Small intestine (tissue), 7 donors: ENCODE measurements around the gene GSN. TPM values are rescaled to one million over a fixed set of nuclear protein-coding genes. Genes with fewer than 3 reads are reported as not detected.

Experiments used
- DNase-seq, 2 donors: peaks; one replicate each; pipeline versions ENCODE4 v3.0.0 to v3.0.0-alpha.2; 2013
- FAIRE-seq: peaks from 2 replicates; lab custom pipeline; 2012; peaks lifted over from hg19 to GRCh38; lab: Jason Lieb, UNC
- H3K27ac ChIP-seq, 3 donors: one replicate each; pipeline ENCODE4 v1.5.1; 2013; ENCODE audit warnings: low read length in 2 of 3, mild to moderate bottlenecking in 2 of 3, control low read depth in 1 of 3, inconsistent platforms in 1 of 3, low read depth in 1 of 3, moderate library complexity in 1 of 3
- H3K27me3 ChIP-seq, 3 donors: one replicate each; pipeline ENCODE4 v1.6.1; 2013; ENCODE audit warnings: low read length in 3 of 3, inconsistent platforms in 1 of 3; ENCODE audit not compliant: control insufficient read depth in 3 of 3, insufficient read depth in 3 of 3
- H3K36me3 ChIP-seq, 3 donors: one replicate each; pipeline ENCODE4 v1.6.1; 2013; ENCODE audit warnings: low read length in 3 of 3, inconsistent platforms in 1 of 3, low read depth in 1 of 3, mild to moderate bottlenecking in 1 of 3, moderate library complexity in 1 of 3; ENCODE audit not compliant: control insufficient read depth in 3 of 3, insufficient read depth in 2 of 3
- H3K4me1 ChIP-seq, 3 donors: one replicate each; pipeline ENCODE4 v1.6.1; 2013; ENCODE audit warnings: low read length in 2 of 3, inconsistent platforms in 1 of 3, low read depth in 1 of 3, mild to moderate bottlenecking in 1 of 3, moderate library complexity in 1 of 3; ENCODE audit not compliant: control insufficient read depth in 3 of 3, insufficient read depth in 2 of 3
- H3K4me3 ChIP-seq, 3 donors: one replicate each; pipeline ENCODE4 v1.5.1; 2013; ENCODE audit warnings: low read length in 3 of 3, control low read depth in 1 of 3, inconsistent platforms in 1 of 3, low read depth in 1 of 3, mild to moderate bottlenecking in 1 of 3, moderate library complexity in 1 of 3
- H3K9me3 ChIP-seq, 2 donors: one replicate each; pipeline ENCODE4 v1.6.1; 2013; ENCODE audit warnings: low read depth in 1 of 2, low read length in 1 of 2; ENCODE audit not compliant: control insufficient read depth in 2 of 2, insufficient read depth in 1 of 2
- WGBS, 3 donors: extraction: QIAGEN DNeasy Blood & Tissue Kit; methylation state at CpG; one replicate each; pipeline ENCODE4 v1.1.7; 2013; 5-methylcytosine and 5-hydroxymethylcytosine counted together
- polyA plus RNA-seq, 4 donors: library from polyadenylated mRNA; stranded (reverse) in 3 of 4; unstranded in 1 of 4; fragments of 200-250 nt in 3 of 4; fragments of 120-200 nt in 1 of 4; gene quantifications; one replicate each; pipeline versions ENCODE4 v1.2.1 to v1.2.3, GENCODE V29; 2013
- donor health status: healthy with polysubstance abuse.
- donor health status: control.
- donor health status: control.
- donor health status: Bipolar disorder and iron deficiency.
- donor health status: healthy.

Gene GSN
- polyA plus RNA-seq, 4 donors: 154 to 380 (median 201) TPM

DNA sequence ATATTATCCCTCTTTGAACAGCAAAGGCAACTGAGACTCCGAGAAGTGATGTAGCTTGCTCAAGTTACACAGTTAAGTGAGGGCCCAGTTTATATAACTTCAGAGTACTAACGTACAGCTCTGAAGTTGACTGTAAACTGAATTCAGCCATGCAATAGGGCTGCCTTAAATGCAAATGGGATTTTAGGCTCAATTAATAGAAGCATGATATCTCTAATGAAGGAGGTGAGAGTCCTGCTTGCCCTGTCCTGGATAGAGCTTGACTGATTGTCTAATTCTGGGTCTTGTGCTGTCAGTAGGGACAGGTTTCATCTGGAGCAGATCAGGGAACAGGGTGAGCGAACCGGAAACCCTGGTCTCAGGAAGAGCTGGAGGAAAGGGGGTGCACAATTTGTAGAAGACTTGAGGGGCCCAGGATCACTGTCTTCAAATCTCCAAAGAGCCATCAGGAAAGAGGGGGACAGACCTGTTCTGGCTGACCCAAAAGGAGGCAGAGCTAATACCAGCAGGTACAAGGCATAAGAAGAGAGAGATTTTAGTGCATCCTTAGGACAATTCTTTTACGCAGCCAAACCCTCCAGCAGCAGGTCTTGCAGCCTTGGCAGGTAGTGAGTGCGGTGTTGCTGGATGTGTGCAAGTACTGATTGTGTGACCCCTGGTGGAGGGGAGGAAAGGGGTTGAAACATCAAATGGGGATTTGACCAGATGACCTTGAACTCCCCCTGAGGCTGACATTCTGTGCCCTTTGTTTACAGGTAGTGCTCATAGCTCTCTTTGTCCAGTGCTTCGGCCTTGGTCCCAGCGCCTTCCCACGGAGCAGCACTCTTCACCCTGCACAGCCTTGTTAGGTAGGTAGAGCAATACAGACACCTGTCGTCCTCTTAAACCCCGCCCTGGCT is 13.0 kb downstream of the GSN start:
- H3K4me3 ChIP-seq: no peak overlapping the region
- peaks cover 12 to 52% (median 29%) of the 10 kb centered on the region in 3 donors for H3K4me1 ChIP-seq
- H3K27me3 ChIP-seq: no peaks in the 10 kb centered on the region
- FAIRE-seq: no peak
- H3K36me3 ChIP-seq: peaks cover 0 to 18% (median 0%) of the 10 kb centered on the region in 3 donors
- DNase-seq: no peak
- H3K27ac ChIP-seq: peak overlapping the region; percentile 87 to 93 (median 92)
- WGBS, 3 donors: 49 to 69% (median 61%) methylated on average over 11 of the region's 11 CpGs
- no peaks in the 10 kb centered on the region for H3K9me3 ChIP-seq

DNA sequence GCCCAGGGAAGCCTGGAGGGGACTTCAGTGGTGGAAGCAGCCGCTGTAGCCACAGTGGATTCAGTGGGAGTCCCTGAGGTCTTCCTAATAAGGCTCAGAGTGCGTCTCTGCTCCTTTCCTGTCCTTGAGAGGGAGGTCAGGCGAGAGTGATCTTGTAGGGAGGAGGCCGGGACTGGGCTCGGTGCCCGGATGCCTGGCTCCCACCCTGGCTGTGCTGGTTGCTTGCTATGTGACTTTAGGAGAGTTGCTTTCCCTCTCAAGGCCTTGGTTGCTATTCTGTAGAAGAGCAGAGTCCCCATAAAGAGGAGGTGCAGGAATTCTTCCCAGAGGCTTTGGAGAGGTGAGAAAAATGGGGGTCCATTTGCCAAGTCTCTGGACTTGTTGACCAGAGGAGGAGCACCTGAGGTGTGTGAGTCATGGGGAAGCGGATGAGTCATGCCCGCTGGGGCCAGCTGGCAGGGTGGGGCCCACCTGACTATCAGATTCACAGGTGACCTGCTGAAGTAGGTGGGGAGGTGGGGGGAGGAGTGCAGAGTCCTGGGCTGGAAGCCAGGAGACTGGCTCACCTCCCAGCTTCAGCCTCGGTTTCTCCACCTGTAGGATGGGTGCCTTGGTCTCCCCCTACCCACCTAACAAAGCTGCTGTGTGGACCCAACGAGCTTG is 13.8 kb downstream of the GSN start:
- DNase-seq: peak; percentile 96 to 98
- FAIRE-seq: no peak
- H3K27me3 ChIP-seq: no peaks in the 10 kb centered on the region
- peaks cover 0 to 18% (median 0%) of the 10 kb centered on the region in 3 donors for H3K36me3 ChIP-seq
- no peaks in the 10 kb centered on the region for H3K9me3 ChIP-seq
- 3 to 33% (median 17%) methylated on average over 10 of the region's 10 CpGs for WGBS, 3 donors
- H3K4me1 ChIP-seq: peaks cover 12 to 60% (median 36%) of the 10 kb centered on the region in 3 donors
- peak overlapping the region; percentile 87 to 93 (median 92) for H3K27ac ChIP-seq
- H3K4me3 ChIP-seq: peak overlapping the region in 1 of 3 donors; percentile 32

DNA sequence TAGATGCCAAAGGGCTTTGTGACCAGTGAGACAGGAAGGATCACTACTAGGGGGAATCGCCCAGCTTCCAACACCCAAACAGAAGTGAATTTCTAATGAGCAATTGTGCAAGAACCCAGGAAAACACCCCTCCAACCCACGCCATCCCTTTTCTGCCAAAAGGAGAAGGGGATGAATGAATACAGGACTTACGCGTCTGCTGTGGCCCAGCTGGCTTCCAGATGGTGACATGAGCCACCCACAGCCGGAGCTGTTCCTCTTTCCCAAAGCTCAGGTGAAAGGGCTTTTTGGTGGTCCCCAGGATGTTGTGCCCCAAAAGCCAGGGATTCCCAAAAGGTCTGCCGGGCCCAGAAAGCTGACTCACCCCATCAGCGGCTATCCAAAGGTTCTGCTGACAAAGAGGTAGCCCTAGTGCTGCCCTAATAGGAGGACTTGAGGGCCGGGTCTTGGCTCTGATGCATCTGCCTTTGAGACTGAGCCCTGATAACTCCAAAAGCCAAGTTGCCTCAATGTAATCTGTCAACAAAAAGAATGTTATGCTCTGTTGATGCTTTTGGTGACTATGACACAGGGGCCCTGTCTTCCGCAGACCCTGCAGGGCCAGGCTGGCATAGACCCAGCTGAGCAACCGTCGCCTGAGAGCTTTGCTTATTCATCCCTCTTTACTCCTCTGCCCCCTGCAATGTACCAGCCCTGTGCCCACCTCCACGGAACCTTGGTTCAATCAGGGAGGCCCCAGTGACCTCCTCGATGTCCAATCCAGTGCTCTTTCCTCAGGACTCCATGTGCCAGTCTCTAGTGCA is 14.5 kb downstream of the GSN start:
- Histone ChIP-seq H3K9me3 (no peaks in the 10 kb centered on the region), H3K27me3 (no peaks in the 10 kb centered on the region), H3K27ac (peak overlapping the region; percentile 69 to 93 (median 92)), H3K4me1 (peaks cover 12 to 67% (median 37%) of the 10 kb centered on the region in 3 donors), H3K36me3 (peaks cover 0 to 18% (median 0%) of the 10 kb centered on the region in 3 donors), H3K4me3 (peak overlapping the region in 1 of 3 donors; percentile 32)
- no peak for DNase-seq
- no peak for FAIRE-seq
- WGBS, 3 donors: 45 to 59% (median 52%) methylated on average over 13 of the region's 13 CpGs

DNA sequence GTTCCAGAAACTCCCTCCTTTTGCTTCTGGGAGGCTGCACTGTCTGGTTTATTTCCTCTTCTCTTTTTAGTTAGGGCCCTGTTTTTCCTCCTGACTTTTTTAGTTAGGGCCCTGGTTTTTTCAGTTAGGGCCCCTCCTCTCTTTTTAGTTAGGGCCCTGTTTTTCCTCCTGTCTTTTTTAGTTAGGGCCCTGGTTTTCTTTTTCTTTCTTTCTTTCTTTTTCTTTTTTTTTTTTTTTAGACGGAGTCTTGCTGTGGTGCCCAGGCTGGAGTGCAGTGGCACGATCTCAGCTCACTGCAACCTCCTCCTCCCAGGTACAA is 15.1 kb downstream of the GSN start:
- Histone ChIP-seq H3K4me1 (peaks cover 12 to 70% (median 38%) of the 10 kb centered on the region in 3 donors), H3K27ac (peak overlapping the region in 2 of 3 donors; percentile 92 to 93), H3K4me3 (no peak overlapping the region), H3K36me3 (peaks cover 0 to 19% (median 0%) of the 10 kb centered on the region in 3 donors), H3K27me3 (no peaks in the 10 kb centered on the region), H3K9me3 (no peaks in the 10 kb centered on the region)
- 76 to 80% (median 78%) methylated on average over 2 of the region's 2 CpGs for WGBS, 3 donors
- DNase-seq (no peak), FAIRE-seq (no peak)

DNA sequence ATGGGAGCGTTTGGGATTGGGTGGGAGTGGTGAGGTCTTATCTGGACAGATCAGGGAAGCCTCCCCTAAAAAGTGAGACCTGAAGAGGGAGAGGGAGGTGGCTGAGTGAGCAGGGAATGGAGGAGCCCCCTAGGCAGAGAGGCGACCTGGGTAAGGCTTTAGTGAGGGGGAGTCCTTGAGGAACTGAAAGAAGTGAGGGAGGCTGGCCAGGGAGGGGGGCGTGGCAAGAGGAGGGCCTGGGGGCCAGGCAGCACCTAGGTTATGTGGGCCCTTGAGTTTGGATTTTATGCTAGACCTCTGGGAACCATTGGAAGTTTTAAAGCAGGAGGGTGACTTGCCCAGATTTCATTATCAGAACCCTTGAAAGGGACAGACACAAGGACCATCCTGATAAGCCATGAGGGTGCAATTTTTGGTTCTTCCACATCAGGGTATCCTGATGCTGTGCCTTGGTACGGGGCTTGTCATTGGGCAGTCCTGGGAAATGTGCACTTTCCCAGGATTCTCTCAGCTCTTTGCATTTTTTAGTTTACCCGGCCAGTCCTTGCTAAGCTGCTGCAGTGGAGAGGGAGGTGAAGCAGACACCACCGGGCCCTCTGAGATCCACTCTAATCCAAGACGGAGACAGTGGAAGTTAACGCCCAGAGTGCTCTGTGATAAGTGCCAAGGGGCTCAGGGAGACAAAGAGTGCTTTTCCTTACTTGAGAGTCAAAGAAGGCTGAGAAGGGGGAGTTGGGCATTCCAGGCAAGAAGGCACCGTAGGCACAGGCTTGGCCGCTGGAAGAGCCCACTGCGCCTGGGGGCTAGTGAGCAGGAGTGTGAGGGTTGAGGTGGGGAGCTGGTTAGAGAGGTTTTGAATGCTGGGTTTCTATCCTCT is 16.1 kb downstream of the GSN start:
- Histone ChIP-seq H3K27ac (peak overlapping the region in 1 of 3 donors; percentile 99), H3K27me3 (no peaks in the 10 kb centered on the region), H3K9me3 (no peaks in the 10 kb centered on the region), H3K4me1 (peaks cover 12 to 70% (median 40%) of the 10 kb centered on the region in 3 donors), H3K4me3 (no peak overlapping the region), H3K36me3 (peaks cover 0 to 22% (median 0%) of the 10 kb centered on the region in 3 donors)
- WGBS, 3 donors: 73 to 79% (median 74%) methylated on average over 11 of the region's 11 CpGs
- no peak for DNase-seq
- FAIRE-seq: no peak

DNA sequence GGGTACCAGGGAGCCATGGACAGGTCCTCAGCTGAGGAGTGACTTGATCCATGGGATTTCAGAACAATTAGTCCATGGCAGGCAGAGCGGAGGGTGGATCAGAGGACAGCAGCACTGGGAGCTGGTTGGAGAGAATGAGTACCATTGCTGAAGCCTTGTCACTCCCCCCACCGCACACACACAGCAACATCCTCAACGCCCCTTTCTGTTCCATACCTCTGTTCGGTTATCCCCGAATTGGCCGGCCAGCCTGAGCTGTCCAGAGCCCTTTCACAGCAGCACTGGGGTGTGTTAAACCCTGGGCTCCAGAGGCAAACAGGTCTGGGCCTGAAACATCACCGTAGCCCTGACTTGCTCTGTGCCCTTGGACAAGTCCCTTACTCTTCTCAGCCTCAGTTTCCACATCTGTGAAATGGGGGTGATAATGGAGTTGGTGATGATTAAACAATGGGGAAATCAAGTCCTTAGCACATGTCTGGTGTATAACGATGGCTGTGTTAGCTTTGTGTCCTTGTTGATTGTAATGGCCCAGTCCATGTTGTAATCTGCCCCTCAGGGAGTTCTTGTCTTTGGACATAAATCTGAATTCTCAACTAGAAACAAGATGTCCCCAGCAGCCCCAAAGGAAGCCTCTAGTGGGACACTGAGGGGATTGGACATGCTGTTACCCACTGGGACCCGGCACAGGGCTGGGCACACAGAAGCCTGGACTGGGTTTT is 16.9 kb downstream of the GSN start:
- 92 to 98% (median 95%) methylated on average over 9 of the region's 9 CpGs for WGBS, 3 donors
- FAIRE-seq: no peak

More for the DNA sequence above, 16.9 kb downstream of the GSN start:
- peak overlapping the region in 2 of 3 donors; percentile 97 to 99 for H3K27ac ChIP-seq
- no peaks in the 10 kb centered on the region for H3K9me3 ChIP-seq
- H3K4me3 ChIP-seq: no peak overlapping the region
- peaks cover 0 to 22% (median 0%) of the 10 kb centered on the region in 3 donors for H3K36me3 ChIP-seq
- H3K4me1 ChIP-seq: peaks cover 12 to 76% (median 40%) of the 10 kb centered on the region in 3 donors
- no peaks in the 10 kb centered on the region for H3K27me3 ChIP-seq
- DNase-seq: no peak
